GM19240 (cell line): ENCODE data around the gene TSPO2.

Source experiments
- DNase-seq: peaks from one replicate; pipeline ENCODE4 v3.0.0; 2011; ENCODE audit warnings: low spot score; ENCODE audit not compliant: insufficient read length

TSPO2 gene

DNA sequence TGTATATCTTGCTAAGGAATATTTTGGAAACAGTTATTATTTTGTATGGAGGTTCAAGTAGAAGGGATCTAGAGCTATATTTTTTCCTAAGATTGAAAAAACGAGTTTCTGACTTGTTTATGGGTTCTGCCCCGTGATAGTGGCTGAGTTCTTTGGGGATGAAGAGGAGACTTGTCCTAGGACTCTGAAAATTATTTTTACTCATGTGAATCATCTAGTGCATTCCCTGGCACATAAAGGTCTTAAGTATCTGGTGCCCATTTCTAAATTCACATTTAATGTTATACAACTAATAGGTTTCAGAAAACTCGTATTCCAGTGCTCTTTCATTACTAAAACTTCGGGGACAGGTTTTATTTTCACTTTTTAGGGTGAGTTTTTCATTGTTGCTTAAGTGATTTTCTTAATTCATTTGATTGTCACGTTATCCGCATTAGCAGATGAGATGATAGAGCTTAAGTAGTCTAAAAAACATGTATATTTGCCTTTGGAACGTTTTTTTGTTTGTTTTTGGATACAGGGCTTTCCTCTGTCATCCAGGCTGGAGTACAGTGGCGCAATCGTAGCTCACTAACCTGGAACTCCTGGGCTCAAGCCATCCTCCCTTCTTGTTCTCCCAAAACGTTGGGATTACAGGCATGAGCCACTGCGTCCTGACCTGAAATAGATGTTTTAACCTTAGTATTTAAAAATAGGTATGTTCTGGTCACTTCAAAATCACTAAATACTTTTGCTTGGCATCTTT, 32.6 kb downstream of the TSPO2 start:
- DNase-seq: no peak

DNA sequence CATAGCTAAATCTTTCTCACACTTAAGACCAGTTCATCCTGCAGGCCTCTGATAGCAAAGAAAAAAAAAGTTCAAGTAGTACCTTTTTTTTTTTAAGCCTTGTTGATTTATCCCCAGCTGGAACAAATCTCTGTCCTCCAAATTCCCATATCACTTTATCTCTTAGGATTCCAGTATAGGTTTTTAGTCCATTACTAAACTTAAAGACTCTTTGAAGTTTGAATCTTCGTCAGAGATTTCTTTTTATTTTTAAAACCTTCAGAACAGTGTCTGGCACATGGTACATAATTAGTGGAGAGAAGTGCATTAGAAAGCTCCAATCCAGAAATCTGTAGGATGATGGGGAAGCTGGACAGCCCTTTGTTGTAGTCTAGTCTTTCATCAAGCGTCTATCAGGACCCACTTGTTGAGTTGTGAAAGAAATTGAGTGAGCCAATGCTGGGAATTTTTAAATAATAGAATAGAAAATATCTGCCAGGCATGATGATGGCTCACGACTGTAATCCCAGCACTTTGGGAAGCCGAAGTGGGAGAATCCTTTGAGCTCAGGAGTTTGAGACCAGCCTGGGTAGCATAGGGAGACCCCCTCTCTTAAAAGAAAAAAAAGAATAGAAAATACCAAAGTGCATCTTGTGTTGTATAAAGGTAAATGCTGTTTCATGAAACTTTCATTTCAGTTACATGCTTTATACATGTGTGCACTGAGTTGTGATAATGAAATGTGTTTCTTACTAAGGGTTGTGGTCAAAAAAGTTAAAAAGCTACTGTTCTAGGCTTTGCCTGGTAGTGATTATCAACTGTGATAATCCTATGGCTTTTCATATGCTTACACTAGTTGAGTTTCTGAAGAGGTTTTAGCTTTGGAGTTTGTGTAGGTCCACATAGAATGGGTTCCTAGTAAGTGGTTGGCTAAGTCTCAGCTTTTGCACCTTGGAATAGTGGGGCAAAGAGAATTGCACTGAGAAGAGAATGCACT, 33.7 kb downstream of the TSPO2 start:
- DNase-seq: no peak

DNA sequence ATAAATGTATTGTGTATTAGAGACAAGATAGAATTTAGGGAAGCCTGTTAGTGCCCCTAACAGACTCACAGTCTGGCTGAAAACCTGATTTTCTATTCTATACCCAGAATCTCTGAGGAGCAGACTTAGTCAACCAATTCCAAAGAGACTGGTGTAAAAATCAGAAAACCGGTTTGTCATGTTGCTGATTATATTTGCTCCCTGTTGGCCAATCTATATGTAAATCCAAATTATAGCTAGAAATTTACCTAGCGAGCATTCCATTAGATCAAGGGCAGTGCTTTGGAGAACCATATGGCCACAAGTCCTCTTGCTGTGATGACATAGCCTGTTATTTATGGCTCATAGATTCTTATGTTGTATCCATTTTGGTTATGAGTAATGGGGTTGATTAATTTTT, 35.3 kb downstream of the TSPO2 start:
- DNase-seq: no peak

DNA sequence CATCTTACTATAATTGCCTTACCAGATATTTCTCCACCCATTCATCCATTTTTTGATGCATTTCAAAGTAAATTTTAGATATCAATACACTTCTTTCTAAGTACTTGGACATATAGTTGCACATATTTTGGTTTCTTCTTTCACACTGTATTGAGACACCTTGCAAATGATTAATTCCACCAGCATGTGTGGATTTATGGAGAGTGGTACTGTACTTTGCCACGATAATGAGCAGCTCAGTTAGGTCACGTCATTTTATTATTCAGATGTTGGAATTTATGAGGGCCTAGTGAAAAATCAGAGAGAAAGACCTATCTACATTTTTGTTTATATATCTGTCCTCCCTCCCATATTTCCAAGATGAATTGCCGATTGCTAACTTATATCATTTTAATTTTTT, 35.8 kb downstream of the TSPO2 start:
- no peak for DNase-seq

DNA sequence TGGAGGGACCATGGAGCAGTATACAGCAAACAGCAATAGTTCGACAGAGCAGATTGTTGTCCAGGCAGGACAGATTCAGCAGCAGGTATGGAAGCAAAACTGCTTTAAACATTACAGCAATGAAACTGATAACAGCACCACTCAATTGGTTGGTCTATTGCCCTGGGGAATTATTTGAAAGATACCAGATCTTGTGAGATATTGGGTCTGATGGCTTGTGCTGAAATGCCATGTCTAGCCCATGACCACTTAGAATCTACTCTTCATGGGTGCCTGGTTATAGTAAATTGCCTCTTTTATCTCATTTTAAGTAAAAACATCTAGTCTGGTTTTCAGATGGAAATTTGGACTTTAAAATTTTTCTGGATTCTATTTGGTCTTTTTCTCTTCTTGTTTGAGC, 36.8 kb downstream of the TSPO2 start:
- DNase-seq: no peak

DNA sequence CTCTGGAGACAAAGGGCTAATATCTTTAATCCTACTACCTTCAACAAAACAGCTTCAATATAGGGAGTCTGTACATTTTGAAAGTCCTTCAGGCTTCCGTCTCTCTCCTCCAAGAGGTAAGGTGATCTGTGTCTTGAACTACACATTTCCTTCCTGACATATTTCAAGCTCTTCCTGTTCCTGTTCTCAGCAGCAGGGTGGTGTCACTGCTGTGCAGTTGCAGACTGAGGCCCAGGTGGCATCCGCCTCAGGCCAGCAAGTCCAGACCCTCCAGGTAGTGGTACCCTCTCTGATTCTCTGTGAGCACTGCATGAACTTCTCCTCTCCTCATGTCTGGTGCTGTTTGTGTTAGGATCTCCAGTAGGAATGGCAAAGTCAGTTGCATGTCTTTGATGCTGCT, 38.4 kb downstream of the TSPO2 start:
- no peak for DNase-seq

DNA sequence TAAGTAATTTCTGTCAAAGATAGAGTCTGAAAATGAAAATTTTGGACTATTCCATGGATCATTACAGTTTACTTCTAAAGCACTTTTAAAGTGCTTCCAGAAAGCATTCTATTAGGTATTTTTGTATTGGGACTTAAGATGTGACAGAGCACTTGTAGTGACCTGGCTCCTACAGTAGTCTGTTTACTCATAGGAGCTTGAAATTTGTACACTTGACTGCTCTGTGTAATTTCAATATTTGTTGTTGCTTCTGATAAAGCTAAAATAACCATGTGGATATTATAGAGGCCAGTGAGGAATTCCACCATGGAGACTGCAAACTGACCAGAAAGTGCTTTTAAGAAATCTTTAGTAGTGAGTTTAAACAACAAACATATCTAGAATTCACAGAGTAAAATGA, 40.8 kb downstream of the TSPO2 start:
- no peak for DNase-seq

DNA sequence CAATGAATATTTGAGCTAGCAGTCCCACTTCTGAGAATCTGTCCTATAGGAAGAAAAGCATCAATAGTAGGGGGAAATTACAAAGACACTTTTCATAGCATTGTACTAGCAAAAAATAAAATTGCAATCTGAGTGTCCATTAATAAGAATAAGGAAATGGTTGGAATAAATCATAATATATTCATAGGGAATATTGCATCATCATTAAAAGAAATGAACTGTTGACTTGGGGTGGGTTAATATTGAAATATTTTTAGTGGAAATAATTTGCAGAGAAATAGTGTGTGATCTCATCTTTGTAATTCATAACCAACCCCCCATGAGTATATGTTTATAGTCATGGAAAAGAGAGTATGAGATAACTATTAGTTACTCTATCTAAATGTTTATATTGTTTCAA, 42.9 kb downstream of the TSPO2 start:
- DNase-seq: no peak

DNA sequence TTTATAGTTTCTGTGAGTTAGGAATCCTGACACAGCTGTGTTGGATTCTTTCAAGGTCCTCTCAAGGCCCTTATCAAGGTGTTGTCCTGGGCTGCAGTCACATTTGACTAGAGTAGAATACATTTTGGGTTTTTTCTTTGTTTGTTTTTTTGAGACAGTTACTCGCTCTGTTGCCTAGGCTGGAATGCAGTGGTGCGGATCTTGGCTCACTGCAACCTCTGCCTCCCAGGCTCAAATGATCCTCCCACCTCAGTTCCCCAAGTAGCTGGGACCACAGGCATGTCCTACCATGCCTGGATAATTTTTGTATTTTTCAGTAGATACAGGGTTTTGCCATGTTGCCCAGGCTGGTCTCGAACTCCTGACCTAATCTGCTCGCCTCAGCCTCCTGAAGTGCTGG, 46.2 kb downstream of the TSPO2 start:
- DNase-seq: no peak

DNA sequence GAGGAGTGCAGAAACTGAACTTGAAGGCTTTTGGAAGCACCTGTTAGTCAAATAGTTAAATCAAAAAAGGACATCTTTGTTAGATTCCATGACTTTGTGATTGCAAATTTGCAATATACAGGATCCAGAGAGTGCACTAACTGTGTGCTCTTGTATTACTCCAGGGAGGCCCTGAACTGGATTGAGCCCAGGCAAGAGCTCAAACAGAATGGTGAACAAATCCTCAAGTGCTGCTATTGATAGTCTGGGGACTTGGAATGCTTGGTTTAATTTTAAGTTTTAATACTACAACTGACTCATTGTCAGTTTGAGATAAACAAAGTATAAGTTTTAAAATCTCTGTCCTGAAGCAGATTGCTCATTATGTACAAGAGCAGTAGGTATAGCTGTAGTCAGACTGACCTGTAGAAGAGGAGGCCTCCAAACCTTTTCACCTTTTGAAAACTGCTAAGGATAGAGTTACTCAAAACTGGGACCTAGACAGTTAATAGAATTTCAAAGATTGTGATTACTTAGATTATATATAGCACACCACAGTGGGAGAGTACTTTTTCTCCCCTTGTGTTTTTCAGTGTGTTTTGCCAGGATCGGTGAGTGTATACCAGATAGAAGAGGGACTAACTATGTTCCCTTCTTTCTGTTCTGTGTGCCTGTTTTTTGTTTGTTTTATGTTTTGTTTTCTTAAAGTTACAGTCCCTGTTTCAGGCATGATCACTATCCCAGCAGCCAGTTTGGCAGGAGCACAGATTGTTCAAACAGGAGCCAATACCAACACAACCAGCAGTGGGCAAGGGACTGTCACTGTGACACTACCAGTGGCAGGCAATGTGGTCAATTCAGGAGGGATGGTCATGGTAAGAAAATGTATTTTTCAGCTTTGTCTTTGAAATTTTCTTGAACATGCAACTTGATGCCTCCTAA, 48.8 kb downstream of the TSPO2 start:
- no peak for DNase-seq

DNA sequence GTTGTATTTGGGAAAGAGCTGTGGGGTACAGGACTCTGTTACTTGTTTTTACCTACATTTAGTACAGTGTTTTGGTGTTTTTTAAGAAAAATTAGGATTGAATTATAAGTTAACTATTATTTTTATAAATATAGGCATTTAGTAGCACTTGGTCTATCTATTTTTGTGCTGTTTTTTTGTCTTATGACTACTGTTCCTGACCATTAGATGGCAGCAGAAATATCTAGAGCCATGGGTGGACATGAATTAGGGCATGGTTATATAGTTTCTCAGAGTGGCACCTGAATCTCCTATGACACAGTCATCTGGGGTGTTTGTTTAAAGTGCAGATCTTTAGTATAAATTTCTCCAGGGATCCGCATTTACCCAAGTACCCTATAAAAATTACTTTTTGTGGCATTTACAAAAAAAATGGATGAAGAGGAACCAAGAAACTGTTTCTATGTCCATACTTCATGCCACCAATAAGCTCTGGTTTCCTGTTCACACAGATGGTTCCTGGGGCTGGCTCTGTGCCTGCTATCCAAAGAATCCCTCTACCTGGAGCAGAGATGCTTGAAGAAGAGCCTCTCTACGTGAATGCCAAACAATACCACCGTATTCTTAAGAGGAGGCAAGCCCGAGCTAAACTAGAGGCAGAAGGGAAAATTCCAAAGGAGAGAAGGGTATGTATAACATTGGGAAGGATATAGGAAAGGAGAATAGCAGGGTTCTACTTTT, 50.3 kb downstream of the TSPO2 start:
- no peak for DNase-seq

DNA sequence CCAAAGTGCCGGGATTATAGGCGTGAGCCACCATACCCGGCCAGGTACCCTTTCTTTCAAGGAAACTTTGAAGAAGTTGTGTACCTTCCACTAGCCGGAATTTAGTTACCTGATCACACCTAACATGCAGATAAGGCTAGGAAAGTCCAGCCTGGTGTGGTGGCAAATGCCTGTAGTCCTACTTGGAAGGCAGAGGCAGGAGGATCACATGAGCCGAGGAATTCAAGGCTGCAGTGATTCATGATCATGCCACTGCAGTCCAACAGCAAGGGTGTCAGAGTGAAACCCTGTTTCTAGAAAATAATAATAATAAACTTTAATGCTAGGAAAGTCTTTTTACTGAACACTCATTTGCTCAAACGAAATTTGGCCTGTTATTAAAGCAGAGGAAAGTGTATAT, 51.5 kb downstream of the TSPO2 start:
- DNase-seq: no peak
